ENCODE results near the gene RIF1. TPM values are rescaled to one million over a fixed set of nuclear protein-coding genes. Genes with fewer than 3 reads are reported as not detected.

The RIF1 gene
- total and polyA plus RNA-seq, 4 experiments from 2014 or later: 13.0 to 73.3 (median 57.3) TPM

DNA sequence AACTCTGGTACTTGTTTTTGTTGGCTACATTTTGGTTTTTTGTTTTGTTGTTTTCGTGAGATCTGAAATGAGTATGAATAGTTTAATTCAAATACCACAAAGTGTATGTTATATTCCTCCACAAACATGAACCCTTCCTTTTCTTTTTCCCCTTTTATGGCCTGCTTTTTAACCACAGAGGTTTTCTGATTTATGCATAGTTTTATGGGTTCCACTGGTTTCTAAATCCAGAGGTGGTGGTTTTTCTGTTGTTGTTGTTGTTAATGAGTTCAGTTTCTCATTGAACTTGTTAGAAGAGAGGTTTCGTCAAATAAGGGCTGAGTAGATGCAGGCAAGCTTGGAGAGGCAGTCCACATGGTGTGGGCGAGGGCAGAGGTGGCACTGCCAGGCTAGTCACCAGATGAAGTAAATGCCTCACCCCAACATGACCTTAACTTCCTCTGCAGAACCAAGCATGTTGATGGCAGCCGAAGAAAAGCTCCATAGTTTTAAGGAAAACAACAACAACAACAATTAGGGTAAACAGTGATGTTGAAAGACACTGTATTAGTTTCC lies 72.5 kb downstream of the RIF1 start:
- Mint-ChIP-seq H3K4me1 (peaks cover 0 to 6% (median 0%) of the 10 kb centered on the region in 4 donors), H3K4me3 (peak overlapping the region in 1 of 8 donors; percentile 63), H3K27me3 (no peaks in the 10 kb centered on the region), H3K9me3 (no peaks in the 10 kb centered on the region), H3K27ac (no peak overlapping the region), H3K36me3 (peaks cover 43 to 49% of the 10 kb centered on the region in 2 donors)
- peaks cover 6% of the 10 kb centered on the region for H3K36me3 ChIP-seq (ENCODE audit: insufficient read depth, low read length)
- H3K4me3 ChIP-seq (ENCODE audit: low read length in 2 of 2): no peak overlapping the region
- no peaks in the 10 kb centered on the region for H3K27me3 ChIP-seq (ENCODE audit: insufficient read depth, low read length)
- no peak overlapping the region for H3K27ac ChIP-seq (ENCODE audit: low read depth, low read length)
- POLR2A ChIA-PET (ENCODE audit: partially characterized antibody): no interaction called here
- no peaks in the 10 kb centered on the region for H3K9me3 ChIP-seq (ENCODE audit: control insufficient read depth in 1 of 2, low read length in 2 of 2)
- CTCF ChIA-PET (ENCODE audit: partially characterized antibody): interaction anchor here (1.0 kb wide), 1 partner anchor 14 kb away, joined by 3 read pairs; no protein-coding TSS in a partner anchor
- H3K4me1 ChIP-seq (ENCODE audit: insufficient read depth, low read length): no peaks in the 10 kb centered on the region
- intact Hi-C loops (cut with micrococcal nuclease): no loop called here
- DNase-seq: no peak

DNA sequence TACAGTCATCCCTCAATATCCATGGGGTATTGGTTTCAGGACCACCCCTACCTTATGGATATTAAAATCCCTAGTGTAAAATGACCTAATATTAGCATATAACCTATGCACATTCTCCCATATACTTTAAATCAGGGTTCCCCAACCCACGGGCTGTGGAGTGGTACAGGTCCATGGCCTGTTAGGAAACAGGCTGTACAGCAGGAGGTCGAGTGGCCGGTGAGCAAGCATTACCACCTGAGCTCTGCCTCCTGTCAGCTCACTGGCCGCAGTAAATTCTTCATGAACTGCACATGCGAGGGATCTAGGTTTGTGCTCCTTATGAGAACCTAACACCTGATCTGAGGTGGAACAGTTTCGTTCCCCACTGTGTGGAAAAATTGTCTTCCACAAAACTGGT lies 73.8 kb downstream of the RIF1 start:
- Mint-ChIP-seq H3K27ac (no peak overlapping the region), H3K4me1 (peaks cover 0 to 6% (median 0%) of the 10 kb centered on the region in 4 donors), H3K36me3 (peaks cover 37 to 41% of the 10 kb centered on the region in 2 donors), H3K27me3 (no peaks in the 10 kb centered on the region), H3K4me3 (no peak overlapping the region), H3K9me3 (no peaks in the 10 kb centered on the region)
- Histone ChIP-seq H3K27ac (ENCODE audit: low read depth, low read length) (no peak overlapping the region), H3K27me3 (ENCODE audit: insufficient read depth, low read length) (no peaks in the 10 kb centered on the region), H3K4me1 (ENCODE audit: insufficient read depth, low read length) (no peaks in the 10 kb centered on the region), H3K4me3 (ENCODE audit: low read length in 2 of 2) (no peak overlapping the region), H3K9me3 (ENCODE audit: control insufficient read depth in 1 of 2, low read length in 2 of 2) (no peaks in the 10 kb centered on the region), H3K36me3 (ENCODE audit: insufficient read depth, low read length) (peaks cover 4% of the 10 kb centered on the region)
- intact Hi-C loops (cut with micrococcal nuclease): no loop called here
- ChIA-PET POLR2A (ENCODE audit: partially characterized antibody) (no interaction called here), CTCF (ENCODE audit: partially characterized antibody) (no interaction called here)
- no peak for DNase-seq

DNA sequence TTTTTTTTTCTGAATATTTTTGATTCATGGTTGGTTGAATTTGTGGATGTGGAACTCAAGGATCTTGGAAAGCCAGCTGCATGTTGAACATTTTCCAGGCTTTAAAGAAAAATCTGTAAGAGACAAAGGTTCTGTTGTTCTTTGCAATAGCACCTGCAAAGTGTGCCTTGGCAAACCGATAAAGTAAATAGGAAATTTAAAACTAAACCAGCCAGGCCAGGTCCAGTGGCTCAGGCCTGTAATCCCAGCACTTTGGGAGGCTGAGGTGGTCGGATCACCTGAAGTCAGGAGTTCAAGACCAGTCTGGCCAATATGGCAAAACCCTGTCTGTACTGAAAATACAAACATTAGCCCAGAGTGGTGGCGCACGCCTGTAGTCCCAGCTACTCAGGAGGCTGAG lies 74.4 kb downstream of the RIF1 start:
- H3K4me1 Mint-ChIP-seq: peaks cover 0 to 6% (median 0%) of the 10 kb centered on the region in 4 donors

DNA sequence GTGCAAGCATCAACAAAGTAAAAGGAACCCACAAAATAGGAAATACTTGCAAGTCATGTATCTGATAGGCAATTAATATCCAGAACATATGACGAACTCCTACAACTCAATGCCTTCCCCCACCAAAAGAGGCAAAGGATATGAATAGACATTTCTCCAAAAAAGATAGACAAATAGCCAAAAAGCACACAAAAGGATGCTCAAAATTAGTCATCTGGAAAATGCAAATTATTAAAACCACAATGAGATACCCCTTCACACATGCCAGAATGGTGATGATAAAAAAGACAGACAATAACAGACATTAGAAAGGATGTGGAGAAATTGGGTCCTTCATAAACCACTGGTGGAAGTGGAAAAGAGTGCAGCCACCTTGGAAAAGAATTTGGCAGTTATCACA lies 76.4 kb downstream of the RIF1 start:
- Mint-ChIP-seq H3K4me1 (peaks cover 0 to 4% (median under 1%) of the 10 kb centered on the region in 4 donors), H3K27ac (no peak overlapping the region), H3K36me3 (peaks cover 27 to 29% of the 10 kb centered on the region in 2 donors), H3K4me3 (no peak overlapping the region), H3K27me3 (no peaks in the 10 kb centered on the region), H3K9me3 (no peaks in the 10 kb centered on the region)
- no peak overlapping the region for H3K4me3 ChIP-seq (ENCODE audit: low read length in 2 of 2)
- no peak overlapping the region for H3K27ac ChIP-seq (ENCODE audit: low read depth, low read length)
- H3K36me3 ChIP-seq (ENCODE audit: insufficient read depth, low read length): no peaks in the 10 kb centered on the region
- no peaks in the 10 kb centered on the region for H3K4me1 ChIP-seq (ENCODE audit: insufficient read depth, low read length)
- no peaks in the 10 kb centered on the region for H3K27me3 ChIP-seq (ENCODE audit: insufficient read depth, low read length)
- ChIA-PET POLR2A (ENCODE audit: partially characterized antibody) (no interaction called here), CTCF (ENCODE audit: partially characterized antibody) (no interaction called here)
- intact Hi-C loops (cut with micrococcal nuclease): no loop called here
- DNase-seq: no peak
- H3K9me3 ChIP-seq (ENCODE audit: control insufficient read depth in 1 of 2, low read length in 2 of 2): no peaks in the 10 kb centered on the region

More for the DNA sequence above, 74.4 kb downstream of the RIF1 start:
- Mint-ChIP-seq H3K27ac (peak overlapping the region in 1 of 7 donors; percentile 19), H3K4me3 (no peak overlapping the region), H3K27me3 (no peaks in the 10 kb centered on the region), H3K36me3 (peaks cover 33 to 36% of the 10 kb centered on the region in 2 donors), H3K9me3 (no peaks in the 10 kb centered on the region)
- POLR2A ChIA-PET (ENCODE audit: partially characterized antibody): no interaction called here
- CTCF ChIA-PET (ENCODE audit: partially characterized antibody): no interaction called here
- H3K27me3 ChIP-seq (ENCODE audit: insufficient read depth, low read length): no peaks in the 10 kb centered on the region
- no peak for DNase-seq
- H3K4me1 ChIP-seq (ENCODE audit: insufficient read depth, low read length): no peaks in the 10 kb centered on the region
- no peaks in the 10 kb centered on the region for H3K9me3 ChIP-seq (ENCODE audit: control insufficient read depth in 1 of 2, low read length in 2 of 2)
- intact Hi-C loops (cut with micrococcal nuclease): no loop called here
- no peaks in the 10 kb centered on the region for H3K36me3 ChIP-seq (ENCODE audit: insufficient read depth, low read length)
- no peak overlapping the region for H3K27ac ChIP-seq (ENCODE audit: low read depth, low read length)
- no peak overlapping the region for H3K4me3 ChIP-seq (ENCODE audit: low read length in 2 of 2)

DNA sequence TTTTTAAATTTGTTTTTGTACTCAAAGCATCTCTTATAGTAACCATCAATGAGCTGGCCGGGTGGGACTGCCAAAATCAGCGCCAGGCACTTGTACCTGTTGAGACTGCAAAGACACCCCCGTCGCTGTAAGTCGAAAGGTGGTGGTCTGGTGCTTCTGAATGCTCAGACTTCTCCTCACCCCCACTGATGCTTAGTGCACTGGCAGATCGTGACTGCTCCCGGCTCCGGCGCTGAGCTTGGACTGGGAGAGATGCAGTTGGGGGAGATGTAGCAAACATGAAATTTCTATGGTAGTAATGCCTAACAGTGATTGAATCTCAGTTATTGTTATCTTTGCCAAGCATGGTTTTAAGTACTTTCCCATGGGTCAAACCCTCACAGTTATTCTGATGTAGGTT lies 80.6 kb downstream of the RIF1 start:
- Mint-ChIP-seq H3K27ac (no peak overlapping the region), H3K4me3 (no peak overlapping the region), H3K36me3 (peaks cover 12 to 27% of the 10 kb centered on the region in 2 donors), H3K27me3 (no peaks in the 10 kb centered on the region), H3K4me1 (peaks cover 0 to 2% (median under 1%) of the 10 kb centered on the region in 4 donors), H3K9me3 (no peaks in the 10 kb centered on the region)
- Histone ChIP-seq H3K27ac (ENCODE audit: low read depth, low read length) (no peak overlapping the region), H3K9me3 (ENCODE audit: control insufficient read depth in 1 of 2, low read length in 2 of 2) (no peaks in the 10 kb centered on the region), H3K4me3 (ENCODE audit: low read length in 2 of 2) (no peak overlapping the region), H3K4me1 (ENCODE audit: insufficient read depth, low read length) (no peaks in the 10 kb centered on the region), H3K36me3 (ENCODE audit: insufficient read depth, low read length) (no peaks in the 10 kb centered on the region), H3K27me3 (ENCODE audit: insufficient read depth, low read length) (no peaks in the 10 kb centered on the region)
- intact Hi-C loops (cut with micrococcal nuclease): no loop called here
- ChIA-PET POLR2A (ENCODE audit: partially characterized antibody) (no interaction called here), CTCF (ENCODE audit: partially characterized antibody) (no interaction called here)
- no peak for DNase-seq

DNA sequence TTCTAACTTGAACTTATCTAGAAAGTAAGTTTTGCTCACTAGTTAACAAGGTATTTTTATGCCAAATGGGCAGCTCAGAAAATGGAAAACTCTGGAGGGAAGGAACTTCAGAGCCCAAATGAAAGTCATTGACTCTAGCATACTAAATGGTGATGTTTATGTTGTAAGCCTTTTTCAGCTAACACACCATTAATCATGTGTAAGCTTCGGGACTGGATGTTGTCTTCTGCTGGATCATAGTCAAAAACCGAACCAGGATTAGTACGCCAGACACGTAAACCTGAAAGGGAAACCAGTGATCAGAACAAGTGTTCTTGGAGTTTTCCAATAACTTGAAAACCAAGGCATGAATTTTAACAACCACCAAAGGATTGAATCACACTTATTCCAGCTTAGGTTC lies 81.8 kb downstream of the RIF1 start:
- ChIA-PET CTCF (ENCODE audit: partially characterized antibody) (no interaction called here), POLR2A (ENCODE audit: partially characterized antibody) (no interaction called here)
- Histone ChIP-seq H3K27me3 (ENCODE audit: insufficient read depth, low read length) (no peaks in the 10 kb centered on the region), H3K36me3 (ENCODE audit: insufficient read depth, low read length) (no peaks in the 10 kb centered on the region), H3K9me3 (ENCODE audit: control insufficient read depth in 1 of 2, low read length in 2 of 2) (no peaks in the 10 kb centered on the region), H3K4me3 (ENCODE audit: low read length in 2 of 2) (no peak overlapping the region), H3K4me1 (ENCODE audit: insufficient read depth, low read length) (no peaks in the 10 kb centered on the region), H3K27ac (ENCODE audit: low read depth, low read length) (no peak overlapping the region)
- Mint-ChIP-seq H3K9me3 (no peaks in the 10 kb centered on the region), H3K4me3 (no peak overlapping the region), H3K27me3 (no peaks in the 10 kb centered on the region), H3K36me3 (peaks cover 7 to 21% of the 10 kb centered on the region in 2 donors), H3K27ac (no peak overlapping the region), H3K4me1 (peaks cover 0 to 1% (median 0%) of the 10 kb centered on the region in 4 donors)
- intact Hi-C loops (cut with micrococcal nuclease): no loop called here
- DNase-seq: no peak

DNA sequence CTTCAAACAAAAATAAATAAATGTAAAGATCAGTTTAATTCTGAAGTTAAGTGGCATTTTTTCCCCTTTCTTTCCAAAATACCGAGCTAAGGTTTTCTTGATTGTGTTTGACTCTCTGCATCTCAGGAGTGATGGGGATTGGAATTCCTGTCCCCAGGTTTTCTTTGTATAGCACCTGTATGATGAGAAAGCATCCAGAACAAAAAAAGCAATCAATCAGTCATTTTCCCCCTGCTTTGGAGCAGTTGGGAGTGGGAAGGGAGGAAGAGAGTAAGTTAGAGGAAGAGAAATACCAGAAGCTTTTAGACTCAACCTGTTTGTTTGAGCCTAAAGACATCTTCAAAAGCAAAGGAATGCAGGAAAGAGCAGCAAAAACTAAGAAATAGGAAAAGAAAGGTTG lies 88.5 kb downstream of the RIF1 start:
- Histone ChIP-seq H3K9me3 (ENCODE audit: control insufficient read depth in 1 of 2, low read length in 2 of 2) (no peaks in the 10 kb centered on the region), H3K27ac (ENCODE audit: low read depth, low read length) (no peak overlapping the region), H3K4me3 (ENCODE audit: low read length in 2 of 2) (no peak overlapping the region), H3K36me3 (ENCODE audit: insufficient read depth, low read length) (no peaks in the 10 kb centered on the region), H3K4me1 (ENCODE audit: insufficient read depth, low read length) (no peaks in the 10 kb centered on the region), H3K27me3 (ENCODE audit: insufficient read depth, low read length) (no peaks in the 10 kb centered on the region)
- Mint-ChIP-seq H3K4me1 (no peaks in the 10 kb centered on the region), H3K27me3 (no peaks in the 10 kb centered on the region), H3K36me3 (peaks cover 3 to 7% of the 10 kb centered on the region in 2 donors), H3K27ac (no peak overlapping the region), H3K4me3 (no peak overlapping the region), H3K9me3 (no peaks in the 10 kb centered on the region)
- ChIA-PET CTCF (ENCODE audit: partially characterized antibody) (no interaction called here), POLR2A (ENCODE audit: partially characterized antibody) (no interaction called here)
- no peak for DNase-seq
- intact Hi-C loops (cut with micrococcal nuclease): no loop called here

DNA sequence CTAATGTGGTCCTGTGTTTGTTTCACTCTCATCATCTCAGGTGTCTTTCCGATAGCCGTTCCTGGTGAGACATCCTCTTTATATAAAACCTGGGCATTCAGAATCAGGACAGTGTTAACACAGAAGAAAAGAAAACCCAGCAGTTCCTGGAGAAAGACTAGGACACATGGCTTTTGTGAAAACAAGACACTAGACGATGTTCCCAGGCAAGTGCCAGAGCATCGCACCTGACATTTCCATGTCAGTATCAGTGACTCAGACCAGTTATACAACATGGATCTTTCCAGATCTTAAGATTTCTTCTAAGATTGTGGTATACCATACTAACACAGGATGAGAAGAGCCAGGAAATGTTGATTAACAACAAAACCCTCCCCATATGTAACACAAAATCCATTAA lies 96.5 kb downstream of the RIF1 start:
- ChIA-PET CTCF (ENCODE audit: partially characterized antibody) (no interaction called here), POLR2A (ENCODE audit: partially characterized antibody) (no interaction called here)
- Mint-ChIP-seq H3K27me3 (no peaks in the 10 kb centered on the region), H3K36me3 (peaks cover 0 to 14% of the 10 kb centered on the region in 2 donors), H3K4me1 (no peaks in the 10 kb centered on the region), H3K27ac (no peak overlapping the region), H3K4me3 (no peak overlapping the region), H3K9me3 (no peaks in the 10 kb centered on the region)
- DNase-seq: no peak
- no peaks in the 10 kb centered on the region for H3K9me3 ChIP-seq (ENCODE audit: control insufficient read depth in 1 of 2, low read length in 2 of 2)
- no peaks in the 10 kb centered on the region for H3K27me3 ChIP-seq (ENCODE audit: insufficient read depth, low read length)
- H3K36me3 ChIP-seq (ENCODE audit: insufficient read depth, low read length): no peaks in the 10 kb centered on the region
- intact Hi-C loops (cut with micrococcal nuclease): no loop called here
- no peaks in the 10 kb centered on the region for H3K4me1 ChIP-seq (ENCODE audit: insufficient read depth, low read length)
- no peak overlapping the region for H3K4me3 ChIP-seq (ENCODE audit: low read length in 2 of 2)
- no peak overlapping the region for H3K27ac ChIP-seq (ENCODE audit: low read depth, low read length)

All from CD4-positive, alpha-beta memory T cell (primary cell).